ENCODE data around the gene PLCB4. TPM values are rescaled to one million over a fixed set of nuclear protein-coding genes. Genes with fewer than 3 reads are reported as not detected.

The PLCB4 gene
- polyA plus RNA-seq, 3 donors: not detected

GRCh38 chr20:9506964-9507369, 438.1 kb downstream of the PLCB4 start:
- Histone ChIP-seq H4K20me1 (ENCODE audit: insufficient read depth, low read length) (no peaks in the 10 kb centered on the region), H3K4me1 (ENCODE audit: control insufficient read depth in 1 of 2, insufficient read depth in 2 of 2, low read length in 2 of 2) (peaks cover 61 to 63% of the 10 kb centered on the region in 2 donors), H3K36me3 (replicated peaks in 1 of 2; ENCODE audit: control insufficient read depth in 1 of 2, insufficient read depth in 2 of 2, low read length in 2 of 2) (no peaks in the 10 kb centered on the region), H3K79me2 (ENCODE audit: insufficient read depth, low read length) (no peaks in the 10 kb centered on the region), H3K4me3 (replicated peaks in 1 of 3; ENCODE audit: low read depth in 2 of 3, low read length in 3 of 3) (peak overlapping the region in 2 of 3 experiments; percentile 11 to 64), H3K27me3 (ENCODE audit: control insufficient read depth in 2 of 2, insufficient read depth in 2 of 2, low read length in 2 of 2) (peaks cover 58 to 69% of the 10 kb centered on the region in 2 donors), H3K9me3 (replicated peaks in 1 of 2; ENCODE audit: control insufficient read depth in 1 of 2, insufficient read depth in 1 of 2, low read length in 2 of 2) (peaks cover 0 to 7% of the 10 kb centered on the region in 2 donors), H2AFZ (ENCODE audit: insufficient read depth, low read depth, low read length, poor library complexity, severe bottlenecking) (peak overlapping the region; percentile 6), H3K27ac (ENCODE audit: low read depth in 1 of 2, low read length in 2 of 2) (no peak overlapping the region), H3K4me2 (replicated peaks; ENCODE audit: extremely low read depth, low read length, poor library complexity, severe bottlenecking) (peak overlapping the region; percentile 64), H3K9ac (ENCODE audit: insufficient read depth, low read length, poor library complexity, severe bottlenecking) (no peak overlapping the region)
- DNase-seq: no peak
- peaks cover 61 to 67% (median 65%) of the 10 kb centered on the region in 3 donors for H3K27me3 Mint-ChIP-seq (ENCODE audit: low read depth in 3 of 3)
- peak overlapping the region; percentile 60 to 92 for H3K4me3 Mint-ChIP-seq
- H3K36me3 Mint-ChIP-seq: peaks cover 17 to 22% of the 10 kb centered on the region in 2 donors
- H3K27ac Mint-ChIP-seq: no peak overlapping the region
- H3K4me1 Mint-ChIP-seq: peaks cover 59% of the 10 kb centered on the region
- intact Hi-C loops (cut with micrococcal nuclease): loop anchor here in 1 of 2 donors (5.0 kb wide), 1 partner anchor 50 kb away; no protein-coding TSS in a partner anchor
- H3K9me3 Mint-ChIP-seq: peaks cover 0 to 28% (median 10%) of the 10 kb centered on the region in 7 donors
- no peak for TF ChIP-seq CTCF (IDR thresholded peaks at IDR 0.05)
- WGBS (ENCODE audit: insufficient coverage): 4% methylated on average over 31 of the region's 31 CpGs

- H3K4me3 ChIP-seq (replicated peaks in 1 of 3; ENCODE audit: low read depth in 2 of 3, low read length in 3 of 3): peak overlapping the region in 1 of 3 experiments; percentile 64
Measured at GRCh38 chr20:9507544-9508239, 438.8 kb downstream of the PLCB4 start.

More at GRCh38 chr20:9507544-9508239, 438.8 kb downstream of the PLCB4 start:
- Histone ChIP-seq H3K4me2 (replicated peaks; ENCODE audit: extremely low read depth, low read length, poor library complexity, severe bottlenecking) (peak overlapping the region; percentile 64), H3K4me1 (ENCODE audit: control insufficient read depth in 1 of 2, insufficient read depth in 2 of 2, low read length in 2 of 2) (peaks cover 57 to 60% of the 10 kb centered on the region in 2 donors), H3K27ac (ENCODE audit: low read depth in 1 of 2, low read length in 2 of 2) (no peak overlapping the region), H3K79me2 (ENCODE audit: insufficient read depth, low read length) (no peaks in the 10 kb centered on the region), H4K20me1 (ENCODE audit: insufficient read depth, low read length) (no peaks in the 10 kb centered on the region), H3K36me3 (replicated peaks in 1 of 2; ENCODE audit: control insufficient read depth in 1 of 2, insufficient read depth in 2 of 2, low read length in 2 of 2) (no peaks in the 10 kb centered on the region), H3K9ac (ENCODE audit: insufficient read depth, low read length, poor library complexity, severe bottlenecking) (no peak overlapping the region), H3K27me3 (ENCODE audit: control insufficient read depth in 2 of 2, insufficient read depth in 2 of 2, low read length in 2 of 2) (peaks cover 60 to 76% of the 10 kb centered on the region in 2 donors), H2AFZ (ENCODE audit: insufficient read depth, low read depth, low read length, poor library complexity, severe bottlenecking) (peak overlapping the region; percentile 32), H3K9me3 (replicated peaks in 1 of 2; ENCODE audit: control insufficient read depth in 1 of 2, insufficient read depth in 1 of 2, low read length in 2 of 2) (peaks cover 0 to 7% of the 10 kb centered on the region in 2 donors)
- no peak for DNase-seq
- H3K27ac Mint-ChIP-seq: peak overlapping the region in 2 of 7 donors; percentile 31 to 46
- 5% methylated on average over 35 of the region's 37 CpGs for WGBS (ENCODE audit: insufficient coverage)
- H3K9me3 Mint-ChIP-seq: peaks cover 0 to 28% (median 10%) of the 10 kb centered on the region in 7 donors
- peak overlapping the region; percentile 63 to 92 for H3K4me3 Mint-ChIP-seq
- peaks cover 55% of the 10 kb centered on the region for H3K4me1 Mint-ChIP-seq
- peaks cover 67 to 72% (median 72%) of the 10 kb centered on the region in 3 donors for H3K27me3 Mint-ChIP-seq (ENCODE audit: low read depth in 3 of 3)
- TF ChIP-seq CTCF (IDR thresholded peaks at IDR 0.05): no peak
- intact Hi-C loops (cut with micrococcal nuclease): loop anchor here in 1 of 2 donors (5.0 kb wide), 1 partner anchor 50 kb away; no protein-coding TSS in a partner anchor
- H3K36me3 Mint-ChIP-seq: peaks cover 17 to 22% of the 10 kb centered on the region in 2 donors

Data from CD14-positive monocyte (primary cell).